OCI-LY7 (cell line): ENCODE measurements around the gene GDPD4.

Experiments
- CTCF ChIP-seq: fragments of 200-600 bp; sonication (generic); conservative IDR thresholded peaks from 2 replicates; pipeline ENCODE4 v1.5.1; 2014; ENCODE audit warnings: mild to moderate bottlenecking, antibody characterized with exemption, low read length, moderate library complexity, mixed read lengths
- EZH2phosphoT487 ChIP-seq: fragments of 200-600 bp; sonication (generic); IDR thresholded peaks from 2 replicates; pipeline ENCODE4 v1.6.1; 2018; ENCODE audit warnings: low read depth, borderline replicate concordance, mild to moderate bottlenecking, mixed run types, antibody characterized with exemption, low read length, moderate library complexity, mixed read lengths

GRCh38 chr11:77172666-77172982, 128.9 kb downstream of the GDPD4 start:
- TF ChIP-seq CTCF = no peak
- no peak for TF ChIP-seq EZH2phosphoT487
